ENCODE results near the gene GMDS. TPM values are rescaled to one million over a fixed set of nuclear protein-coding genes. Genes with fewer than 3 reads are reported as not detected.

GMDS gene
- total and polyA plus RNA-seq, 2 of the 13 experiments (the other 11 are each of a cell fraction or from before 2014, with no cell fraction given) = 64.4 to 112 TPM

DNA sequence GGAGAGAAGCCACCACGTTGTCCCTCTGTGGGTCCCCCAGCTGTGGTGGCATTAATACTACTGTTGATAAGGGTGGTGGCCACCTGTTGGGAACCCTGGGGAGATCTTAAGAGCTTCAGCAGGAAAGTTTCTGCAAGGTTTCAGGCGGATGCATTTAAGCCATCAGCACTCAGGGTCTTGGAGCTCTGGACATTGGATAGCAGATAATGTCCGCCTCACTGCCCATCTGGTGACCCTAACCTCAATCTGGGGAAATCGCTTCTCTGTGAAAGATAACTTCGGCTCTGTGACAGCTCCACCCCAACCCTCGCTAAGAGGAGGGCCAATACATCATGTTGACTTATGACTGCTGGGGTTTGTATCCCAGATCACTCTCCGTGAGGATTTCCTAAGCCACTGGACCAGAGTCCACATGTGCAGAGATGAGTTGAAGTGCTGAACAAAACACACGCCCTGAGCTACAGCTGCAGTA is 542.8 kb downstream of the GMDS start (continued):
- TF ChIP-seq ZNF136 (CRISPR knock-in tag; IDR thresholded peaks at IDR 0.05; ENCODE audit: low read depth) (no peak), HNF4G (IDR thresholded peaks at IDR 0.05; ENCODE audit: borderline replicate concordance, low read depth, low read length) (peak; percentile 71), HNF4G (CRISPR knock-in tag; IDR thresholded peaks at IDR 0.05; ENCODE audit: borderline replicate concordance, low read depth) (no peak; the same call in 1 of the 2 replicates), ZNF431 (CRISPR knock-in tag; IDR thresholded peaks at IDR 0.05; ENCODE audit: borderline replicate concordance, low read depth) (no peak), SP4 (CRISPR knock-in tag; IDR thresholded peaks at IDR 0.05) (no peak), POGZ (CRISPR knock-in tag; IDR thresholded peaks at IDR 0.05) (peak; percentile 17; the same call in 1 of the 2 replicates), ZBTB8A (CRISPR knock-in tag; IDR thresholded peaks at IDR 0.05; ENCODE audit: borderline replicate concordance, low read depth) (no peak), SALL1 (CRISPR knock-in tag; IDR thresholded peaks at IDR 0.05) (peak; percentile 82), ZNF335 (CRISPR knock-in tag; IDR thresholded peaks at IDR 0.05) (no peak), MAX (IDR thresholded peaks at IDR 0.05) (peak; percentile 75), ZNF329 (CRISPR knock-in tag; IDR thresholded peaks at IDR 0.05; ENCODE audit: low read depth) (no peak), ZNF326 (CRISPR knock-in tag; IDR thresholded peaks at IDR 0.05; ENCODE audit: borderline replicate concordance) (no peak), ZNF281 (CRISPR knock-in tag; IDR thresholded peaks at IDR 0.05; ENCODE audit: borderline replicate concordance) (no peak)
- TF ChIP-seq, protein P1, sequence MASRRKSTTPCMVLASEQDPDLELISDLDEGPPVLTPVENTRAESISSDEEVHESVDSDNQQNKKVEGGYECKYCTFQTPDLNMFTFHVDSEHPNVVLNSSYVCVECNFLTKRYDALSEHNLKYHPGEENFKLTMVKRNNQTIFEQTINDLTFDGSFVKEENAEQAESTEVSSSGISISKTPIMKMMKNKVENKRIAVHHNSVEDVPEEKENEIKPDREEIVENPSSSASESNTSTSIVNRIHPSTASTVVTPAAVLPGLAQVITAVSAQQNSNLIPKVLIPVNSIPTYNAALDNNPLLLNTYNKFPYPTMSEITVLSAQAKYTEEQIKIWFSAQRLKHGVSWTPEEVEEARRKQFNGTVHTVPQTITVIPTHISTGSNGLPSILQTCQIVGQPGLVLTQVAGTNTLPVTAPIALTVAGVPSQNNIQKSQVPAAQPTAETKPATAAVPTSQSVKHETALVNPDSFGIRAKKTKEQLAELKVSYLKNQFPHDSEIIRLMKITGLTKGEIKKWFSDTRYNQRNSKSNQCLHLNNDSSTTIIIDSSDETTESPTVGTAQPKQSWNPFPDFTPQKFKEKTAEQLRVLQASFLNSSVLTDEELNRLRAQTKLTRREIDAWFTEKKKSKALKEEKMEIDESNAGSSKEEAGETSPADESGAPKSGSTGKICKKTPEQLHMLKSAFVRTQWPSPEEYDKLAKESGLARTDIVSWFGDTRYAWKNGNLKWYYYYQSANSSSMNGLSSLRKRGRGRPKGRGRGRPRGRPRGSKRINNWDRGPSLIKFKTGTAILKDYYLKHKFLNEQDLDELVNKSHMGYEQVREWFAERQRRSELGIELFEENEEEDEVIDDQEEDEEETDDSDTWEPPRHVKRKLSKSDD (CRISPR knock-in tag; IDR thresholded peaks at IDR 0.05; ENCODE audit: low read depth) = no peak
- TF ChIP-seq, protein P2, sequence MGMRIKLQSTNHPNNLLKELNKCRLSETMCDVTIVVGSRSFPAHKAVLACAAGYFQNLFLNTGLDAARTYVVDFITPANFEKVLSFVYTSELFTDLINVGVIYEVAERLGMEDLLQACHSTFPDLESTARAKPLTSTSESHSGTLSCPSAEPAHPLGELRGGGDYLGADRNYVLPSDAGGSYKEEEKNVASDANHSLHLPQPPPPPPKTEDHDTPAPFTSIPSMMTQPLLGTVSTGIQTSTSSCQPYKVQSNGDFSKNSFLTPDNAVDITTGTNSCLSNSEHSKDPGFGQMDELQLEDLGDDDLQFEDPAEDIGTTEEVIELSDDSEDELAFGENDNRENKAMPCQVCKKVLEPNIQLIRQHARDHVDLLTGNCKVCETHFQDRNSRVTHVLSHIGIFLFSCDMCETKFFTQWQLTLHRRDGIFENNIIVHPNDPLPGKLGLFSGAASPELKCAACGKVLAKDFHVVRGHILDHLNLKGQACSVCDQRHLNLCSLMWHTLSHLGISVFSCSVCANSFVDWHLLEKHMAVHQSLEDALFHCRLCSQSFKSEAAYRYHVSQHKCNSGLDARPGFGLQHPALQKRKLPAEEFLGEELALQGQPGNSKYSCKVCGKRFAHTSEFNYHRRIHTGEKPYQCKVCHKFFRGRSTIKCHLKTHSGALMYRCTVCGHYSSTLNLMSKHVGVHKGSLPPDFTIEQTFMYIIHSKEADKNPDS (CRISPR knock-in tag; IDR thresholded peaks at IDR 0.05) = no peak
- TF ChIP-seq, protein P3, sequence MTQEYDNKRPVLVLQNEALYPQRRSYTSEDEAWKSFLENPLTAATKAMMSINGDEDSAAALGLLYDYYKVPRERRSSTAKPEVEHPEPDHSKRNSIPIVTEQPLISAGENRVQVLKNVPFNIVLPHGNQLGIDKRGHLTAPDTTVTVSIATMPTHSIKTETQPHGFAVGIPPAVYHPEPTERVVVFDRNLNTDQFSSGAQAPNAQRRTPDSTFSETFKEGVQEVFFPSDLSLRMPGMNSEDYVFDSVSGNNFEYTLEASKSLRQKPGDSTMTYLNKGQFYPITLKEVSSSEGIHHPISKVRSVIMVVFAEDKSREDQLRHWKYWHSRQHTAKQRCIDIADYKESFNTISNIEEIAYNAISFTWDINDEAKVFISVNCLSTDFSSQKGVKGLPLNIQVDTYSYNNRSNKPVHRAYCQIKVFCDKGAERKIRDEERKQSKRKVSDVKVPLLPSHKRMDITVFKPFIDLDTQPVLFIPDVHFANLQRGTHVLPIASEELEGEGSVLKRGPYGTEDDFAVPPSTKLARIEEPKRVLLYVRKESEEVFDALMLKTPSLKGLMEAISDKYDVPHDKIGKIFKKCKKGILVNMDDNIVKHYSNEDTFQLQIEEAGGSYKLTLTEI (CRISPR knock-in tag; conservative IDR thresholded peaks at IDR 0.05) = no peak
- TF ChIP-seq, protein P4, sequence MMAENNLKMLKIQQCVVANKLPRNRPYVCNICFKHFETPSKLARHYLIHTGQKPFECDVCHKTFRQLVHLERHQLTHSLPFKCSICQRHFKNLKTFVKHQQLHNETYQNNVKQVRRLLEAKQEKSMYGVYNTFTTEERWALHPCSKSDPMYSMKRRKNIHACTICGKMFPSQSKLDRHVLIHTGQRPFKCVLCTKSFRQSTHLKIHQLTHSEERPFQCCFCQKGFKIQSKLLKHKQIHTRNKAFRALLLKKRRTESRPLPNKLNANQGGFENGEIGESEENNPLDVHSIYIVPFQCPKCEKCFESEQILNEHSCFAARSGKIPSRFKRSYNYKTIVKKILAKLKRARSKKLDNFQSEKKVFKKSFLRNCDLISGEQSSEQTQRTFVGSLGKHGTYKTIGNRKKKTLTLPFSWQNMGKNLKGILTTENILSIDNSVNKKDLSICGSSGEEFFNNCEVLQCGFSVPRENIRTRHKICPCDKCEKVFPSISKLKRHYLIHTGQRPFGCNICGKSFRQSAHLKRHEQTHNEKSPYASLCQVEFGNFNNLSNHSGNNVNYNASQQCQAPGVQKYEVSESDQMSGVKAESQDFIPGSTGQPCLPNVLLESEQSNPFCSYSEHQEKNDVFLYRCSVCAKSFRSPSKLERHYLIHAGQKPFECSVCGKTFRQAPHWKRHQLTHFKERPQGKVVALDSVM (CRISPR knock-in tag; IDR thresholded peaks at IDR 0.05) = no peak
